SK-MEL-5 (cell line): ENCODE data around the gene SCGB1C2. TPM values are rescaled to one million over a fixed set of nuclear protein-coding genes. Genes with fewer than 3 reads are reported as not detected.
A peak's percentile ranks its signal among the peaks of the same experiment; 100 is the strongest.
"Not testable (repeated sequence)": the region's sequence is repeated elsewhere in the genome, so short reads cannot be mapped to it uniquely, and the experiment has no call there.

Source experiments
- DNase-seq: peaks from one replicate; pipeline ENCODE4 v3.0.0-alpha.2; 2016; ENCODE audit warnings: low read depth, low spot score
- in situ Hi-C: cut with HindIII; loops from 2 replicates; pipeline ENCODE4 v1.10.0; 2016; ENCODE audit warnings: low sequenced_read_pairs, high pct_unique_total_duplicates, low pct_unique_long_range_greater_than_20kb
- polyA plus RNA-seq, 2 experiments: library from polyadenylated mRNA; depleted of rRNA; stranded (reverse); fragments of >200 nt; gene quantifications; 2 replicates each; pipeline ENCODE4 v1.2.3, GENCODE V29; 2015
- total RNA-seq: library from RNA; depleted of rRNA; stranded (reverse); fragments of >200 nt; shearing (Covaris generic); gene quantifications from 2 replicates; pipeline ENCODE4 v1.2.3, GENCODE V29; 2014; rRNA removed

Gene SCGB1C2
- total RNA-seq: not detected in 2 replicates
- polyA plus RNA-seq (2015; cell fraction: cytosol; rRNA removed): not detected in 2 replicates
- not detected in 2 replicates for polyA plus RNA-seq (2015; cell fraction: nucleus; rRNA removed)

DNA sequence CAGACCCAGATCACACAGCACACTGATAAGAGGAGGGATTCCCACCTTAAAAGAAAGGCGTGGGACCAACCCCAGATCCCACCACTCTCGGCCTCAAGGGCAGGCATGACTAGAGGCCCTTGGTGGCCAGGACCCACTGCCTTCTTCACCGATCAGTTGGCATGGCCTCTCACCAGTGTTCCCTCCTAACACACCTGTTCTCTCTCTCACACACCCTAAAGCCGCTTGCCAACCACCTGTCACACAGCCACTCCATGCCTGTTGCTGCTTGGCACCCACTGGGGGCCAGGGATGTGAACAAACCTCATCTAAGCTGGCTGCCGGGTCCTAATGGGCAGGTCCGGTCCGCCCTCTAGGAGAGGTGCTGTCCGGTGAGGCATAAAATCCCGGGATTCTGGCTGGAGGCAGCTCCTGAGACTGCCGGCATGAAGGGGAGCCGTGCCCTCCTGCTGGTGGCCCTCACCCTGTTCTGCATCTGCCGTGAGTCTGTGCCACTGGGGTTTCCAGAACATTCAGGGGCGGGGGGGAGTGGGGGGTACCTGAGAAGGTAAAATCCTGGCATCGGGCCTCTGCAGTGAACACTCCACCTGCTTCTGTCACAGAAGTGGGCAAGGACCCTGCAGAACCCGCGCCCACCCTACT is at the start of gene SCGB1C2:
Gene SCGB1C2 (plus strand): TSS at position 404 of the 642 bp plus-strand sequence. CDS start 22 bp downstream, at position 426.
- in situ Hi-C loops, DNase-seq: not testable (repeated sequence)

DNA sequence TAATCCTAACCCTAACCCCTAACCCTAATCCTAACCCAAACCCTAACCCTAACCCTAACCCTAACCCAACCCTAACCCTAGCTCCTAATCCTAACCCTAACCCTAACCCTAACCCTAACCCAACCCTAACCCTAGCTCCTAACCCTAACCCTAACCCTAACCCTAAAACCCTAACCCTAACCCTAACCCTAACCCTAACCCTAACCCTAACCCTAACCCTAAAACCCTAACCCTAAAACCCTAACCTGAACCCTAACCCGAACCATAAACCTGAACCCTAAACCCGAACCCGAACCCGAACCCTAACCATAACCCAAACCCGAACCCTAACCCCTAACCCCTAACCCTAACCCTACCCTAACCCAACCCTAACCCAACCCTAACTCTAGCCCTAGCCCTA is 24.3 kb upstream of the SCGB1C2 start:
- DNase-seq, in situ Hi-C loops: not testable (repeated sequence)

DNA sequence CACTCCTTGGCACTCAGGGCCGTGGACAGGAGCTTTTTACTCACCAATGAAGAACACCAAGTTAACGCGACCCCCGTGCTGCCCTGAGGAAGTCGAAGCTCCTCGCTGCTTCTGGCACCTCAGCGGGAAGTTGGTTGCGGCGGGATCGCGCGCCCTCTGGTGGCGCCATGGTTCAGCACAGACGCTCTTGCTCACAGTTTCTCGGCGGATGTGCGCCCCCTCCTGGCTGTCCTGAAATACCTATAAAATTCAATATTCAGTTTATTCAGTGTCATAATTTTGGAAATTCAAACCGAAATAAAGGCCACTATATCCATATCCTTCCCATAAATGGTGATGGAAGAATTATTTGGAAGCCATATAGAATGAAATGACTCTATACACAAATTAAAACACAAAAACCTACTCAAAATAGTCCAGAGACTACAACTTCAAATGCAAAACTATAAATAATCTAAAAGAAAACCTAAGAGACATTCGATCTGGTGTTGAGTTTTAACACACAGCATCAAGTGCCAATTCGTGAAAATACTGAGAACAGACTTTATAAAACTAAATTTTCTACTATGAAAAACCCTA is 18.9 kb upstream of the SCGB1C2 start:
- DNase-seq, in situ Hi-C loops: not testable (repeated sequence)

DNA sequence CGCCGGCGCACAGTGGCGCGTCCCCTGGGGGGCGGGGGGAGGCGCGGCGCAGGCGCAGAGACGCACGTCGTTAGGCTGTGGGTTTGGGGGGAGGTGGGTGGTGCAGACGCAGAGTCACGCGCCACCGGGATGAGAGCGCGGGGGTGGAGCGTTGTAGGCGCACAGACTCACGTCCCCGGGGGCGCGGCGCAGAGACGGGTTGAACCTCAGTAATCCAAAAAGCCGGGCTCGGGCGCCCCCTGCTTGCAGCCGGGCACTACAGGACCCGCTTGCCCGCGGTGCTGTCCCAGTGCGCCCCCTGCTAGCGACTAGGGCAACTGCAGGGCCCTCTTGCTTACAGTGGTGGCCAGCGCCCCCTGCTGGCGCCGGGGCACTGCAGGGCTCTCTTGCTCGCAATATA is 3.4 kb upstream of the SCGB1C2 start:
- in situ Hi-C loops: not testable (repeated sequence)

DNA sequence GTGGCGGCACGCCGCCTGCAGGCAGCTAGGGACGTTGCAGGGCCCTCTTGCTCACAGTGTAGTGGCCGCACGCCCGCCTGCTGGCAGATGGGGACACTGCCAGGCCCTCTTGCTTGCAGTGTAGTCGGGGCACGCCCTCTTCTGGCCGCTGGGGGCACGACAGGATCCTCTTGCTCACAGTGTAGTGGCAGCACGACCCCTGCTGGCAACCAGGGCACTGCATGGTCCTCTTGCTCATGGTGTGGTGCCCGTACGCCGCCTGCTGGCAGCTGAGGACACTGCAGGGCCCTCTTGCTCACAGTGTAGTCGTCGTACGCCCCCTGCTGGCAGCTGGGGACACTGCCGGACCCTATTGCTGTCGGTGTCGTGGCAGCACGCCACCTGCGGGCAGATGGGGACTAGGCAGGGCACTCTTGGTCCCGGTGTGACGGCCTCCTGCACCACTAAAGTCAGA is 3.0 kb upstream of the SCGB1C2 start:
- DNase-seq: not testable (repeated sequence)

More for the DNA sequence above, 3.4 kb upstream of the SCGB1C2 start:
- DNase-seq: peak; percentile 84

GRCh38 chr17:135022-135421 is 2.3 kb upstream of the SCGB1C2 start:
- in situ Hi-C loops, DNase-seq: not testable (repeated sequence)

More for the DNA sequence above, 3.0 kb upstream of the SCGB1C2 start:
- in situ Hi-C loops: not testable (repeated sequence)

DNA sequence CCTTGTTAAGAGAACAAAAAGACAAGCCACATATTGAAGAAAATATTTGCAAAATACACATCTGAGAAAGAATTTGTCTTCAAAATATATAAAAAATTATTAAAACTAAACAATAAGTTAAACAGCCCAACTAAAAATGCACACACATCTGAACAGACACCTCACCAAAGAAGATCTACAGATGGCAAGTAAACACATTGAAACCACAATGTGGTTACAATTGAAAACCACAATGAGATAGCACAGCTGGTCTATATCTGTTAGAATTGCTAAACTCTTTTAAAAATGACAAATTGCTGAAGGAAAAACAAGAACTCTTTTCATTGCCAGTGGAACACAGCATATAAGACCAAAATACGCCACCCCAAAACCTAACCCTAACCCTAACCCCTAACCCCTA is 1.5 kb upstream of the SCGB1C2 start:
- DNase-seq, in situ Hi-C loops: not testable (repeated sequence)

- DNase-seq, in situ Hi-C loops: not testable (repeated sequence)
Measured at GRCh38 chr17:136531-136930, 838 bp upstream of the SCGB1C2 start.

DNA sequence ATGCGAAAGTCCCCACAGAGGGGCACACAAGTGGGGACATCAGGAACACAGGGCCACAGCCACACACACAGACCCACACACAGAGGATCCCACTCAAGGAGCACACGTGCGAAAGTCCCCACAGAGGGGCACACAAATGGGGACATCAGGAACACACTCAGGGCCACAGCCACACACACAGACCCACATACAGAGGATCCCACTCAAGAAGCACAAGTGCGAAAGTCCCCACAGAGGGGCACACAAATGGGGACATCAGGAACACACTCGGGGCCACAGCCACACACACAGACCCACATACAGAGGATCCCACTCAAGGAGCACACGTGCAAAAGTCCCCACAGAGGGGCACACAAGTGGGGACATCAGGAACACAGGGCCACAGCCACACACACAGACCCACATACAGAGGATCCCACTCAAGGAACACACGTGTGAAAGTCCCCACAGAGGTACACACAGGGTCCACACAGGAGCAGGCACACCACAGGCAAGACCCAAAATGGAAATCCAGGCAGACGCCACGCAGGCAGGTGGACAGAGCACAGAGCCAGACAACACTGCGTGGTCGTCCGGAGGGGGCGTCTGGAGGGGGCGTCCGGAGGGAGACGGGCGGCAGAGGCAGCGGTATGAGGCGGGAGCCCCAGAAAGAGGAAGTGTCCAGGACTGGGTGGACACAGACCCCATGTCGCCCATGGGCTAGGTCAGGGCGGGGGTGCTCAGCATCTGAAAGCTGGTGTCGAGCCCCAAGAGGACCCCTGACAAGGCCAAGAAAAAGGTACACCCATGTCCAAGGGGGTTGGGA is 2.2 kb downstream of the SCGB1C2 start:
- DNase-seq, in situ Hi-C loops: not testable (repeated sequence)

- DNase-seq: peak; percentile 43
- in situ Hi-C loops: no loop called here
Measured at GRCh38 chr17:142102-142661, 4.8 kb downstream of the SCGB1C2 start.

DNA sequence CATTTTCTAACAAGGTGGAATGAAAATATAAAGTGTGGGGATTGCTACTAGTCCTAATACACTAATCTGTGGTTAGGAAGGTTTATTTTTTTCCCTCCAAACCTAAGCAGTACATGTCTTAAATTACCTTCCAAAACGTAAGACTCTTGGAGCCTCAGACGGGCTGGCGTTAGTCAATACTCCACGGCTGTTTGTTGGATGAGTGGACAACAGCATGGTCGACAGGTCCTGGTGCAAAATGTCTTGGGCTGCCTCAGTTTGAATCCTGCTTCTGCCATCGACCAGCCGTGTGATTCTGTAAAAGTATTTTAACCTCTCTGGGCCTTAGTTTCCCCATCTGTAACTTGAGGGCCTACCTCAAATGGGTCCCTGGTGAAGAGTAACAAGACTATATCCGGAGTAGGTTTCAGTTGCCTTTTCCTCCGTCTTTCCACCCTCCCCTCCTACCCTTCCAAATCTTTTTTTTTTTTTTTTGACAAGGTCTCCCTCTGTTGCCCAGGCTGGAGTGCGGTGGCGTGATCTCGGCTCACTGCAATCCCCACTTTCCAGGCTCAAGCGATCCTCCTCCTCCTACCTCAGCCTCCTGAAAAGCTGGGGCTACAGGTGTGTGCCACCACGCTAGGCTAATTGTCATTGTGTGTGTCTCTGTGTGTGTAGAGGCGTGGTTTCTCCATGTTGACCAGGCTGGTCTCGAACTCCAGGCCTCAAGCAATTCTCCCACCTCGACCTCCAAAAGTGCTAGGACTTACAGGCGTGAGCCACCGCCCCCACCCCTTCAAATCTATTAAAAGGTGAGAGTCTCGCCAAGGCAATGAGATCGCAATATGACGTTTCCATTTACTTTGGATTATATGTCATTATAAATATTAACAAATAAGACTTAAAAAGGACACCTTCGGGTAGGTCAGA is 5.8 kb downstream of the SCGB1C2 start:
- DNase-seq: no peak
- in situ Hi-C loops: no loop called here

DNA sequence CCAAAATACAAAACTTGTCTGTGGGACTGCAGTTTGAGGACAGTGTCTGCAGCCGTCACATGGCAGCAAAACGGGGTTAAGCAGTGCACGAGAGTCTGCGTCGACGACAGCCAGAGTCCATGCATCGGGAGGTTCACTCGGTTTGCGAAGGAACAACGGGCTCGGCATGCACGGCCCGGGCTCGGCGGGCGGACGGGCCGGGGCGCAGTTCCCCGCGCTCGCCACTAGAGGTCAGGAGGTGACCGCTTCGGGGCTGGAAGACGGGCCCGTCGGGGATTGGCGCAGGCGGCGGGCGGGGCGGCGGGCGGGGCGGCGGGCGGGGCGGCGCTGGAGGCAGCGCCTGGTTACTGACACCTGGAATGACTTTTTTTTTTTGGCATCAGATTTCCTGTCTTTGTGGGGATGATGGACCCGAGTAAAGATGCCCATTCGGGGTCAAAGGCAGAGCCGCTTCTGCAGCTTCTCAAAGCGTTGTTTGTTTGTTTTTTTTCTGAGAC is 6.5 kb downstream of the SCGB1C2 start:
- in situ Hi-C loops: no loop called here

GRCh38 chr17:144936-145670 is 7.7 kb downstream of the SCGB1C2 start:
- in situ Hi-C loops: no loop called here
- no peak for DNase-seq

More for the DNA sequence above, 6.5 kb downstream of the SCGB1C2 start:
- peak; percentile 71 for DNase-seq

- in situ Hi-C loops: no loop called here
- DNase-seq: no peak
Measured at GRCh38 chr17:145671-146541, 8.5 kb downstream of the SCGB1C2 start.

GRCh38 chr17:146546-146945 is 9.2 kb downstream of the SCGB1C2 start:
- in situ Hi-C loops: no loop called here
- DNase-seq: no peak
